ENCODE measurements around the gene BTK.
"Not testable (repeated sequence)": the region's sequence is repeated elsewhere in the genome, so short reads cannot be mapped to it uniquely, and the experiment has no call there.

BTK gene

GRCh38 chrX:101326600-101326999 is 59.4 kb downstream of the BTK start:
- not testable (repeated sequence) for DNase-seq

GRCh38 chrX:101303790-101304189 is 82.2 kb downstream of the BTK start:
- DNase-seq, result no peak
